Measurements from ENCODE around the gene TSPO2.

The TSPO2 gene

DNA sequence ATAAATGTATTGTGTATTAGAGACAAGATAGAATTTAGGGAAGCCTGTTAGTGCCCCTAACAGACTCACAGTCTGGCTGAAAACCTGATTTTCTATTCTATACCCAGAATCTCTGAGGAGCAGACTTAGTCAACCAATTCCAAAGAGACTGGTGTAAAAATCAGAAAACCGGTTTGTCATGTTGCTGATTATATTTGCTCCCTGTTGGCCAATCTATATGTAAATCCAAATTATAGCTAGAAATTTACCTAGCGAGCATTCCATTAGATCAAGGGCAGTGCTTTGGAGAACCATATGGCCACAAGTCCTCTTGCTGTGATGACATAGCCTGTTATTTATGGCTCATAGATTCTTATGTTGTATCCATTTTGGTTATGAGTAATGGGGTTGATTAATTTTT is 35.3 kb downstream of the TSPO2 start:
- DNase-seq: no peak

DNA sequence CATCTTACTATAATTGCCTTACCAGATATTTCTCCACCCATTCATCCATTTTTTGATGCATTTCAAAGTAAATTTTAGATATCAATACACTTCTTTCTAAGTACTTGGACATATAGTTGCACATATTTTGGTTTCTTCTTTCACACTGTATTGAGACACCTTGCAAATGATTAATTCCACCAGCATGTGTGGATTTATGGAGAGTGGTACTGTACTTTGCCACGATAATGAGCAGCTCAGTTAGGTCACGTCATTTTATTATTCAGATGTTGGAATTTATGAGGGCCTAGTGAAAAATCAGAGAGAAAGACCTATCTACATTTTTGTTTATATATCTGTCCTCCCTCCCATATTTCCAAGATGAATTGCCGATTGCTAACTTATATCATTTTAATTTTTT is 35.8 kb downstream of the TSPO2 start:
- DNase-seq: no peak

DNA sequence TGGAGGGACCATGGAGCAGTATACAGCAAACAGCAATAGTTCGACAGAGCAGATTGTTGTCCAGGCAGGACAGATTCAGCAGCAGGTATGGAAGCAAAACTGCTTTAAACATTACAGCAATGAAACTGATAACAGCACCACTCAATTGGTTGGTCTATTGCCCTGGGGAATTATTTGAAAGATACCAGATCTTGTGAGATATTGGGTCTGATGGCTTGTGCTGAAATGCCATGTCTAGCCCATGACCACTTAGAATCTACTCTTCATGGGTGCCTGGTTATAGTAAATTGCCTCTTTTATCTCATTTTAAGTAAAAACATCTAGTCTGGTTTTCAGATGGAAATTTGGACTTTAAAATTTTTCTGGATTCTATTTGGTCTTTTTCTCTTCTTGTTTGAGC is 36.8 kb downstream of the TSPO2 start:
- no peak for DNase-seq

DNA sequence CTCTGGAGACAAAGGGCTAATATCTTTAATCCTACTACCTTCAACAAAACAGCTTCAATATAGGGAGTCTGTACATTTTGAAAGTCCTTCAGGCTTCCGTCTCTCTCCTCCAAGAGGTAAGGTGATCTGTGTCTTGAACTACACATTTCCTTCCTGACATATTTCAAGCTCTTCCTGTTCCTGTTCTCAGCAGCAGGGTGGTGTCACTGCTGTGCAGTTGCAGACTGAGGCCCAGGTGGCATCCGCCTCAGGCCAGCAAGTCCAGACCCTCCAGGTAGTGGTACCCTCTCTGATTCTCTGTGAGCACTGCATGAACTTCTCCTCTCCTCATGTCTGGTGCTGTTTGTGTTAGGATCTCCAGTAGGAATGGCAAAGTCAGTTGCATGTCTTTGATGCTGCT is 38.4 kb downstream of the TSPO2 start:
- DNase-seq: no peak

DNA sequence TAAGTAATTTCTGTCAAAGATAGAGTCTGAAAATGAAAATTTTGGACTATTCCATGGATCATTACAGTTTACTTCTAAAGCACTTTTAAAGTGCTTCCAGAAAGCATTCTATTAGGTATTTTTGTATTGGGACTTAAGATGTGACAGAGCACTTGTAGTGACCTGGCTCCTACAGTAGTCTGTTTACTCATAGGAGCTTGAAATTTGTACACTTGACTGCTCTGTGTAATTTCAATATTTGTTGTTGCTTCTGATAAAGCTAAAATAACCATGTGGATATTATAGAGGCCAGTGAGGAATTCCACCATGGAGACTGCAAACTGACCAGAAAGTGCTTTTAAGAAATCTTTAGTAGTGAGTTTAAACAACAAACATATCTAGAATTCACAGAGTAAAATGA is 40.8 kb downstream of the TSPO2 start:
- no peak for DNase-seq

DNA sequence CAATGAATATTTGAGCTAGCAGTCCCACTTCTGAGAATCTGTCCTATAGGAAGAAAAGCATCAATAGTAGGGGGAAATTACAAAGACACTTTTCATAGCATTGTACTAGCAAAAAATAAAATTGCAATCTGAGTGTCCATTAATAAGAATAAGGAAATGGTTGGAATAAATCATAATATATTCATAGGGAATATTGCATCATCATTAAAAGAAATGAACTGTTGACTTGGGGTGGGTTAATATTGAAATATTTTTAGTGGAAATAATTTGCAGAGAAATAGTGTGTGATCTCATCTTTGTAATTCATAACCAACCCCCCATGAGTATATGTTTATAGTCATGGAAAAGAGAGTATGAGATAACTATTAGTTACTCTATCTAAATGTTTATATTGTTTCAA is 42.9 kb downstream of the TSPO2 start:
- no peak for DNase-seq

DNA sequence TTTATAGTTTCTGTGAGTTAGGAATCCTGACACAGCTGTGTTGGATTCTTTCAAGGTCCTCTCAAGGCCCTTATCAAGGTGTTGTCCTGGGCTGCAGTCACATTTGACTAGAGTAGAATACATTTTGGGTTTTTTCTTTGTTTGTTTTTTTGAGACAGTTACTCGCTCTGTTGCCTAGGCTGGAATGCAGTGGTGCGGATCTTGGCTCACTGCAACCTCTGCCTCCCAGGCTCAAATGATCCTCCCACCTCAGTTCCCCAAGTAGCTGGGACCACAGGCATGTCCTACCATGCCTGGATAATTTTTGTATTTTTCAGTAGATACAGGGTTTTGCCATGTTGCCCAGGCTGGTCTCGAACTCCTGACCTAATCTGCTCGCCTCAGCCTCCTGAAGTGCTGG is 46.2 kb downstream of the TSPO2 start:
- DNase-seq: no peak

DNA sequence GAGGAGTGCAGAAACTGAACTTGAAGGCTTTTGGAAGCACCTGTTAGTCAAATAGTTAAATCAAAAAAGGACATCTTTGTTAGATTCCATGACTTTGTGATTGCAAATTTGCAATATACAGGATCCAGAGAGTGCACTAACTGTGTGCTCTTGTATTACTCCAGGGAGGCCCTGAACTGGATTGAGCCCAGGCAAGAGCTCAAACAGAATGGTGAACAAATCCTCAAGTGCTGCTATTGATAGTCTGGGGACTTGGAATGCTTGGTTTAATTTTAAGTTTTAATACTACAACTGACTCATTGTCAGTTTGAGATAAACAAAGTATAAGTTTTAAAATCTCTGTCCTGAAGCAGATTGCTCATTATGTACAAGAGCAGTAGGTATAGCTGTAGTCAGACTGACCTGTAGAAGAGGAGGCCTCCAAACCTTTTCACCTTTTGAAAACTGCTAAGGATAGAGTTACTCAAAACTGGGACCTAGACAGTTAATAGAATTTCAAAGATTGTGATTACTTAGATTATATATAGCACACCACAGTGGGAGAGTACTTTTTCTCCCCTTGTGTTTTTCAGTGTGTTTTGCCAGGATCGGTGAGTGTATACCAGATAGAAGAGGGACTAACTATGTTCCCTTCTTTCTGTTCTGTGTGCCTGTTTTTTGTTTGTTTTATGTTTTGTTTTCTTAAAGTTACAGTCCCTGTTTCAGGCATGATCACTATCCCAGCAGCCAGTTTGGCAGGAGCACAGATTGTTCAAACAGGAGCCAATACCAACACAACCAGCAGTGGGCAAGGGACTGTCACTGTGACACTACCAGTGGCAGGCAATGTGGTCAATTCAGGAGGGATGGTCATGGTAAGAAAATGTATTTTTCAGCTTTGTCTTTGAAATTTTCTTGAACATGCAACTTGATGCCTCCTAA is 48.8 kb downstream of the TSPO2 start:
- no peak for DNase-seq

DNA sequence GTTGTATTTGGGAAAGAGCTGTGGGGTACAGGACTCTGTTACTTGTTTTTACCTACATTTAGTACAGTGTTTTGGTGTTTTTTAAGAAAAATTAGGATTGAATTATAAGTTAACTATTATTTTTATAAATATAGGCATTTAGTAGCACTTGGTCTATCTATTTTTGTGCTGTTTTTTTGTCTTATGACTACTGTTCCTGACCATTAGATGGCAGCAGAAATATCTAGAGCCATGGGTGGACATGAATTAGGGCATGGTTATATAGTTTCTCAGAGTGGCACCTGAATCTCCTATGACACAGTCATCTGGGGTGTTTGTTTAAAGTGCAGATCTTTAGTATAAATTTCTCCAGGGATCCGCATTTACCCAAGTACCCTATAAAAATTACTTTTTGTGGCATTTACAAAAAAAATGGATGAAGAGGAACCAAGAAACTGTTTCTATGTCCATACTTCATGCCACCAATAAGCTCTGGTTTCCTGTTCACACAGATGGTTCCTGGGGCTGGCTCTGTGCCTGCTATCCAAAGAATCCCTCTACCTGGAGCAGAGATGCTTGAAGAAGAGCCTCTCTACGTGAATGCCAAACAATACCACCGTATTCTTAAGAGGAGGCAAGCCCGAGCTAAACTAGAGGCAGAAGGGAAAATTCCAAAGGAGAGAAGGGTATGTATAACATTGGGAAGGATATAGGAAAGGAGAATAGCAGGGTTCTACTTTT is 50.3 kb downstream of the TSPO2 start:
- peak; percentile 46 for DNase-seq

DNA sequence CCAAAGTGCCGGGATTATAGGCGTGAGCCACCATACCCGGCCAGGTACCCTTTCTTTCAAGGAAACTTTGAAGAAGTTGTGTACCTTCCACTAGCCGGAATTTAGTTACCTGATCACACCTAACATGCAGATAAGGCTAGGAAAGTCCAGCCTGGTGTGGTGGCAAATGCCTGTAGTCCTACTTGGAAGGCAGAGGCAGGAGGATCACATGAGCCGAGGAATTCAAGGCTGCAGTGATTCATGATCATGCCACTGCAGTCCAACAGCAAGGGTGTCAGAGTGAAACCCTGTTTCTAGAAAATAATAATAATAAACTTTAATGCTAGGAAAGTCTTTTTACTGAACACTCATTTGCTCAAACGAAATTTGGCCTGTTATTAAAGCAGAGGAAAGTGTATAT is 51.5 kb downstream of the TSPO2 start:
- no peak for DNase-seq

All from suppressor macrophage treated with lipopolysaccharide for 4 hours (primary cell).